Measurements from ENCODE around the gene CHD9. TPM values are rescaled to one million over a fixed set of nuclear protein-coding genes. Genes with fewer than 3 reads are reported as not detected.

The CHD9 gene, protein sequence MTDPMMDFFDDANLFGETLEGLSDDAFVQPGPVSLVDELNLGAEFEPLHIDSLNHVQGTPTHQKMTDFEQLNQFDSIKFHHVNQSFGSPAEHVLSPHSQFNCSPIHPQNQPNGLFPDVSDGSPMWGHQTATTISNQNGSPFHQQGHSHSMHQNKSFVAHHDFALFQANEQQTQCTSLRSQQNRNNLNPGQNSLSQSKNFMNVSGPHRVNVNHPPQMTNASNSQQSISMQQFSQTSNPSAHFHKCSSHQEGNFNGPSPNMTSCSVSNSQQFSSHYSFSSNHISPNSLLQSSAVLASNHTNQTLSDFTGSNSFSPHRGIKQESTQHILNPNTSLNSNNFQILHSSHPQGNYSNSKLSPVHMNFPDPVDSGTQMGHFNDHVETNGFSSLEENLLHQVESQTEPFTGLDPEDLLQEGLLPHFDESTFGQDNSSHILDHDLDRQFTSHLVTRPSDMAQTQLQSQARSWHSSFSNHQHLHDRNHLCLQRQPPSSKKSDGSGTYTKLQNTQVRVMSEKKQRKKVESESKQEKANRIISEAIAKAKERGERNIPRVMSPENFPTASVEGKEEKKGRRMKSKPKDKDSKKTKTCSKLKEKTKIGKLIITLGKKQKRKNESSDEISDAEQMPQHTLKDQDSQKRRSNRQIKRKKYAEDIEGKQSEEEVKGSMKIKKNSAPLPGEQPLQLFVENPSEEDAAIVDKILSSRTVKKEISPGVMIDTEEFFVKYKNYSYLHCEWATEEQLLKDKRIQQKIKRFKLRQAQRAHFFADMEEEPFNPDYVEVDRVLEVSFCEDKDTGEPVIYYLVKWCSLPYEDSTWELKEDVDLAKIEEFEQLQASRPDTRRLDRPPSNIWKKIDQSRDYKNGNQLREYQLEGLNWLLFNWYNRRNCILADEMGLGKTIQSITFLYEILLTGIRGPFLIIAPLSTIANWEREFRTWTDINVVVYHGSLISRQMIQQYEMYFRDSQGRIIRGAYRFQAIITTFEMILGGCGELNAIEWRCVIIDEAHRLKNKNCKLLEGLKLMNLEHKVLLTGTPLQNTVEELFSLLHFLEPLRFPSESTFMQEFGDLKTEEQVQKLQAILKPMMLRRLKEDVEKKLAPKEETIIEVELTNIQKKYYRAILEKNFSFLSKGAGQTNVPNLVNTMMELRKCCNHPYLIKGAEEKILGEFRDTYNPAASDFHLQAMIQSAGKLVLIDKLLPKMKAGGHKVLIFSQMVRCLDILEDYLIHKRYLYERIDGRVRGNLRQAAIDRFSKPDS (N-terminal part only)
- 65.0 and 350 TPM in 2 replicates for total RNA-seq (2011; cell fraction: chromatin; rRNA removed; ENCODE audit: low replicate concordance)
- 31.9 and 54.3 TPM in 2 replicates for total RNA-seq (2011; cell fraction: nucleolus; rRNA removed)
- 103 and 111 TPM in 2 replicates for total RNA-seq (2011; cell fraction: nucleoplasm; rRNA removed)
- total RNA-seq (2014; rRNA removed) (22.0 and 32.0 TPM in 2 replicates), total RNA-seq (2014; rRNA removed; fragmentation: Illumina TruSeq; extraction: Trizol) (58.1 and 65.4 TPM in 2 replicates), total RNA-seq (2015; rRNA removed; fragmentation: Illumina TruSeq; extraction: Trizol) (49.1 and 54.0 TPM in 2 replicates), total RNA-seq (2021) (38.8 and 40.7 TPM in 2 replicates), polyA plus RNA-seq (2011; rRNA removed) (33.9 and 41.6 TPM in 2 replicates), polyA plus RNA-seq (2014; fragmentation: Illumina TruSeq; extraction: Trizol) (25.6 and 29.0 TPM in 2 replicates), polyA plus RNA-seq (2014; fragmentation: Nextera tagmentation; extraction: Ambion mirVana) (10 to 100 TPM; 33.7 to 69.3 TPM), polyA plus RNA-seq (2014; rRNA removed) (26.1 and 40.6 TPM in 2 replicates), polyA minus RNA-seq (2011; rRNA and poly(A)+ RNA removed) (179 and 246 TPM in 2 replicates), Bru-seq, nascent RNA (percentile 85 among the genes with signal in this experiment), BruChase-seq, experiment 1, labeled RNA remaining after a 2-hour chase (percentile 86 among the genes with signal in this experiment), BruChase-seq, experiment 2, labeled RNA remaining after a 6-hour chase (percentile 86 among the genes with signal in this experiment)
- polyA plus RNA-seq (2011; cell fraction: cytosol; rRNA removed), result 6.7 and 13.4 TPM in 2 replicates
- polyA plus RNA-seq (2011; cell fraction: nucleus; rRNA removed), result 31.4 and 44.3 TPM in 2 replicates
- 20.4 and 21.2 TPM in 2 replicates for polyA plus RNA-seq (2012)
- 23.1 and 25.2 TPM in 2 replicates for polyA minus RNA-seq (2011; cell fraction: cytosol; rRNA and poly(A)+ RNA removed)
- 89.8 and 176 TPM in 2 replicates for polyA minus RNA-seq (2011; cell fraction: nucleus; rRNA and poly(A)+ RNA removed)
- long read RNA-seq, experiment 1, partial matches to known transcripts, result 26 of 58 reads
- long read RNA-seq, experiment 1, other reads (novel, unspliced or antisense), result 28 of 58 reads
- long read RNA-seq, experiment 2, full-length matches to known transcripts, result 2 of 9 reads
- long read RNA-seq, experiment 2, partial matches to known transcripts, result 1 of 9 reads
- long read RNA-seq, experiment 2, other reads (novel, unspliced or antisense), result 6 of 9 reads
- long read RNA-seq, experiment 3, partial matches to known transcripts, result 37 of 41 reads
- long read RNA-seq, experiment 3, other reads (novel, unspliced or antisense), result 3 of 41 reads

DNA sequence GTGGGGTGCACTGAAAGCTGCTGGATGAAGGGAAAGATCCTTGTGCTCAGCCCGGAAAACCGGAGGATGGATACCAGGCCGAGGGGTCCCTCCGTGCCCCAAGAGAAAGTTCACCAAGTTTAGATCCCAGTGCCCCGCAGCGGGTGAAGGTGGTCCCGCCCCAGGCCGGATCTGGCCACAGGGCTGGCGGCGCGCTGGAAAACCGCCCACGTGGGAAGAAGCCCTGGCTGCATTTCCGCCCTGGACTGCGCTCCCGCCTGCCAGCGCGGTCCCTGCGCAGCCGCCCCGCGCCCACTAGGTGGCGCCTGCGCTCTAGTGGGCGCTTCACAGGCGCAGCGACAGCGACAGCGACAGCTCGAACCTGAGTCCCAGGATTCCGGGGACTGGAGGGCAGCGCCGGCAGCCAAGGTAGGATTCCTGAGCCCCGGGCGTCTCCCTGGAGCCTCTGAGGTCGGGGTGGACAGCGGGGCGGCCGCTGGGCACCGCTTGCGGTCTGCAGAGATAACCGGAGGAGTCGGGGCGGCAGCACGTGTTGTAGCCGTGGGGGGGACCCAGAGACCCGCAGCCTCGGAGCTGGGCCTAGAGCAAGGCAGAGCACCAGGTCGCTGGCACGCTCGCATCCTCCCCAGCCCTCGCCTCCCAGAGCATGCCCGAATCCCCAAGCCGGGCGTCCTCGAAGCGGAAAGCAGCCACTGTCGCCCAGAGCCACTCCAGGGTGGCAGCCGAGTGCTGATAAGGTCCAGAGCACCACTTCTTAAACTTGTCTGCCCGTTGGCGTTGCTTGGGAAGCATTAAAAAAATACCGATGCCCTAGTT is at the start of gene CHD9:
Gene CHD9 (plus strand): TSS at position 322 of the 816 bp plus-strand sequence. CDS start 101,099 bp downstream, outside the sequence.
- in situ Hi-C loops (cut with MboI) (loop anchor here (10.0 kb wide), 1 partner anchor 450 kb away; the partner anchor contains the start of gene AKTIP), intact Hi-C loops (cut with micrococcal nuclease) (loop anchor here (1.0 to 10.0 kb wide), 7 partner anchors 44 to 452 kb away; no protein-coding TSS in a partner anchor)
- POLR2A ChIA-PET, result interaction anchor here (0.6 to 1.5 kb wide), 9 partner anchors 9 to 165 kb away, joined by 3 to 5 read pairs (median 3); no protein-coding TSS in a partner anchor
- TF ChIP-seq MYC (IDR thresholded peaks at IDR 0.05; ENCODE audit: low read depth, low read length) (peak; percentile 94), MYC (CRISPR knock-in tag; IDR thresholded peaks at IDR 0.05; ENCODE audit: borderline replicate concordance, low read depth) (peak; percentile 71; the same call in 1 of the 2 replicates), CXXC5 (CRISPR knock-in tag; IDR thresholded peaks at IDR 0.05) (peak; percentile 69; the same call in 1 of the 2 replicates), CREM (IDR thresholded peaks at IDR 0.05; ENCODE audit: low read depth) (peak; percentile 63; the same call in 1 of the 2 replicates), TBL1XR1 (IDR thresholded peaks at IDR 0.05; ENCODE audit: low read length in 2 of 2) (no peak; a peak in 1 of 4 replicates)

More for the DNA sequence above, at the start of gene CHD9:
- CTCF ChIA-PET (ENCODE audit: low intra/inter-chr PET ratio), result interaction anchor here (0.7 to 2.0 kb wide), 6 partner anchors 21 to 229 kb away, joined by 3 to 16 read pairs (median 5); no protein-coding TSS in a partner anchor
- no peaks in the 10 kb centered on the region for H3K9me1 ChIP-seq (ENCODE audit: control insufficient read depth, insufficient read depth, low read length)
- WGBS (ENCODE audit: insufficient coverage, low coverage, missing lambda C conversion rate), result 1% methylated on average over 55 of the region's 62 CpGs
- 0 out of 2 replicates have a peak, but pooled peaks cover 3% of the 10 kb centered on the region for H4K20me1 ChIP-seq (replicated peaks; ENCODE audit: control insufficient read depth, insufficient read depth, low read length)
- H3K4me3 ChIP-seq, result peak within 1 kb of the TSS; percentile 78
- peaks cover 24 to 35% of the 10 kb centered on the region in 2 experiments; a peak in 4 of 5 replicates for H3K4me1 ChIP-seq (replicated peaks in 1 of 2; ENCODE audit: control insufficient read depth in 2 of 2, insufficient read depth in 2 of 2, low read length in 2 of 2)
- BruUV-seq (replicated peaks), result no TSS peak
- peak within 1 kb of the TSS; percentile 83 for H3K4me2 ChIP-seq (ENCODE audit: insufficient read depth, low read length)
- FAIRE-seq (peak; percentile 72), DNase-seq (ENCODE audit: extremely low read depth in 1 of 4, low spot score in 3 of 4) (peak; percentile 88 to 94 (median 89)), ATAC-seq (peak; percentile 89)
- no peaks in the 10 kb centered on the region for H3K27me3 ChIP-seq (ENCODE audit: control insufficient read depth in 2 of 2, insufficient read depth in 2 of 2, low read length in 2 of 2)
- H3K79me2 ChIP-seq (ENCODE audit: control insufficient read depth, insufficient read depth, low read length), result peaks cover 55% of the 10 kb centered on the region
- peaks cover 17% of the 10 kb centered on the region; the same call in 2 of the 3 replicates for H3K36me3 ChIP-seq (ENCODE audit: control insufficient read depth, insufficient read depth, low read length)
- no peaks in the 10 kb centered on the region for H3K9me3 ChIP-seq (replicated peaks; ENCODE audit: control insufficient read depth, insufficient read depth, low read depth, low read length)
- peak within 1 kb of the TSS; percentile 70 for H3K27ac ChIP-seq (ENCODE audit: extremely low read depth, low read depth, low read length)
- peak within 1 kb of the TSS; percentile 94 for H2AFZ ChIP-seq (ENCODE audit: low read depth, low read length)
- H3K9ac ChIP-seq (ENCODE audit: insufficient read depth in 1 of 2, low read depth in 2 of 2, low read length in 2 of 2), result peak within 1 kb of the TSS; percentile 89 to 96
